Dedifferentiated amniotic fluid mesenchymal stem cell (primary cell): ENCODE data around the gene COPZ2.
"Not testable (repeated sequence)": the region's sequence is repeated elsewhere in the genome, so short reads cannot be mapped to it uniquely, and the experiment has no call there.

Source experiments
- DNase-seq: peaks from one replicate; pipeline ENCODE4 v3.0.0-alpha.2; 2016; ENCODE audit errors: extremely low spot score

Gene COPZ2

DNA sequence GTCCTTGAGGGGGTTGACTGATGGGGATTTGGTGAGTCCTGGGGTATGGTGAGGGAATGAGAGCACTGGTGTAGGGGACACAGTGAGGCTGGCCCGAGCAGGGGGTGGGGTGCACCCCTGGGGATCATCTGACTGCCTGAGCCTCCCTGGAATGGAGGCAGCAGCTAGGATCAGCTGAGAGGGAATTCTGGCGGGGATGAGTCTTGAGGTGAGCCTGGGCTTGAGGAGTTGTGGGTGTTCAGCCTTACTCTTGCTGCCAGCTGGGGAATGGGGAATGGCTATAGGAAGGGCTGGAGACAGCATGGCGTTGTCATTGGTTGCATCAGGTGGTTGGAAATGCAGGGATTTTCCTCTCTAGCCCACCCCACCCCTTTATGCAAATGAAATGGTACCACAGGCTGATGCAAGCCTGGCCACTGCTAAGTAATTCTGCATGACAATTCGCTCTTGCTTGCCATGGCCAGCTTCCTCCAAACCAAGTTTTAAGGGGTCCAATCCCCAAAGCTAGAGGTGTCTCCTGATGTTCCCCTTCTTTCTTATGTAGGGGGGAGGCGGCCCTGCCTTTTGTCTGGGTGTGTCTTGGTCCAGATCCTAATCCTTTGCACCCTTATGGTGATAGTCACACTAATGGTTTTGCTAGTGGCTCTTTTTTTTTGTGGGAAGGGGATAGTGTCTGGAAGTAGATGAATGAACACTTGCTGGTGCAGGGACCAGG lies 18.1 kb upstream of the COPZ2 start:
- peak; percentile 98 for DNase-seq

DNA sequence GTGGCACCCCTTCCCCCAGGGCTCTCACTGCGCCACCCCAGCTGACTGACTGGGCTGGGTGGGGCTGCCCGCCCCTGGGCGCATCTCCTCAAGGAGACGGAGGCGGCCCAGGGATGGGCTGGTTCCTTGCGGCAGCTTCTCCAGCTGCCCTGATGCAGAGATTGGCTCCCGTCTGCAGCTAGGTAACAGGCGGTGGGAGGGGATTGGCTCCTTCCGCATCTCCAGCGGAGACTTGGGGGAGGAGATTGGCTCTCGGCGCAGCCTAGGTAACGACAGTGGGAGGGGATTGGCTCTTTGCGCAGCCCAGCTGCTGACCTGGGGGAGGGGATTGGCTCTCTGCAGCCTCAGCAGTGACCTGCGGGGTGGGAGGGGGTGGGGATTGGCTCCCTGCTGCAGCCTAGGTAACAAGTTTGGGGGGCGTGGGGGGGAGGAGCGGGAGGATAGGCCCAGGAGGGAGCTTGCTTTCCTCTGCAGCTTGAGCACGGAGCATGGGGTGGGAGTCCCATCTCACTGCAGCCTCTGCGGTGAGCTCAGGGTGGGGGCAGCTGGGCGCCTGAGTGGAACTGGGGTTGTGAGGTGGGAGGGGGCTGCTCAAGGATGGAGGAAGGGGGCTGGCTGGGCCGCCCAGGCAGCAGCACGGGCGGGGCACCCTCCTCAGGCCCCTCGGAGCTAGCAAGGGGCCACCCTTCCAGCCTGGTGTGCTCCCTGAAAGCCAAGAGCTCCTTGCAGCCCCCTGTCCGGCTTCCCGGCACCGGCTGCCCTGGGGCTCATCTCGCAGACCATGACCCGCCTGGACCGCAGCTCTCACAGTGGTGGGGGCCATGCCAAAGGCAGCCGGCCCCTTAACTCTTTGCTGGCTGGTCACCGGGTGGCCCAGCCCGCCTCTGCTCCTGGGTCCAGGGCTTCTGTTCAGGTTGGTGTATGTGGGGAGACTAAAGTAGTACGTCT lies 16.9 kb upstream of the COPZ2 start:
- DNase-seq: peak; percentile 38

DNA sequence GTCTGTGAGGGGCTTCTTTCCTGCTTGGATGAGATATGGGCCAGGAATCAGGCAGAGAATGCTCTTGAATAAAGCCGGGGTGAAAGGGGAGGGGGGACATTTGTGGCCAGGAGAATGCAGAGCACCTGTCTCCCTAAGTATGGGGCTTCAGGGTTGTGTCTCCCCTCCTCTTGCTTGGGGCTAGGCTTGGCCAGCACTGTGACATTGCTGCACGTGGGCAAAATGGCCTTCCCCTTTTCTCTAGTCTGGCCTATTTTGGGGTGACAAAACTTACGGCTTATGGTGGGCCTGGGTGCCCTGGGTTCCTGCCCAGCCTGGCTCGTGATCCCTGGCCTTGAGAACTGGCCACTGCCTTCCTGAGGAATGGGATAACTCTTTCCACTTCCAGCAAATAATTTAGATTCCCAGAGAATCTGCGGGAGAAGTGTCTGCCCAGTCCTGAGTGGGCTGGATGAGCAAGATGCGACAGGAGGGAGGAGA lies 16.2 kb upstream of the COPZ2 start:
- no peak for DNase-seq

DNA sequence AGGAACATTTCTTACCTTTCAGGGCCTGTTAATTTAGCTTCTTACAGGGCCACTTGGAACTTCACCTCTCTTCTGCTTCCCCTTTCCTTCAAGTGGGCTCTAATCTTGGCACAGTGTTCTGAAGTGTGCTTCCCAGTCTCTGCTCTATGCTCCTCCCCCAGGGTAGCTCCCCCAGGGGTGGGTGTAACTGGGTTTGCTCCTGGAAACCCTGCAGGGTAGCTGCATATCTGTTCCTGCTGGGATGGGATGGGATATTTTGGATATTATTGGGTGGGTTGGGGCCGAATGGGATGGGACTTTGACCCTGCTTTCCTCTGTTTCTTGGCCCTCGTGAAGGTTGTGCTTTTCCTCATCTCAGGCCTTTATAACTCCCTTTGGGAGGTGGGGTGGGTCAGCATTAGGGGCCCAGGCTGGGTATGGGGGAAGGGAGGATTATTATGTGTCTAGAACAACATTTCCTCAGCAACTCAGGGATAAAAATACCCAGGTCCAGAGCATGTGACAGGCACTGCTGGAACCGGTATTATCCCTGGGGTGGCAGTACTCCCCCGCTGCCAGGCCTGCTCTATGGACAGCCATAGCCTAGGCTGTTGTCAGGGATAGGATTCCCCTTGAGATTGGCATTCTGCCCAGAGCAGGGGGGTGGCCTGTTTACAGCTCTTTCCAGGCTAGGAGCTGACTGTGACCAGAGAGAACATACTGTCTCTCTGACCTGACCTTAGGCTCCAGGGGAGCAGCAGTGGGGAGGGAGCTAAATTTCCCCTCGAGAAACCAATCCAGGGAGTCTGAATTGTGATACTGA lies 15.6 kb upstream of the COPZ2 start:
- DNase-seq: no peak

DNA sequence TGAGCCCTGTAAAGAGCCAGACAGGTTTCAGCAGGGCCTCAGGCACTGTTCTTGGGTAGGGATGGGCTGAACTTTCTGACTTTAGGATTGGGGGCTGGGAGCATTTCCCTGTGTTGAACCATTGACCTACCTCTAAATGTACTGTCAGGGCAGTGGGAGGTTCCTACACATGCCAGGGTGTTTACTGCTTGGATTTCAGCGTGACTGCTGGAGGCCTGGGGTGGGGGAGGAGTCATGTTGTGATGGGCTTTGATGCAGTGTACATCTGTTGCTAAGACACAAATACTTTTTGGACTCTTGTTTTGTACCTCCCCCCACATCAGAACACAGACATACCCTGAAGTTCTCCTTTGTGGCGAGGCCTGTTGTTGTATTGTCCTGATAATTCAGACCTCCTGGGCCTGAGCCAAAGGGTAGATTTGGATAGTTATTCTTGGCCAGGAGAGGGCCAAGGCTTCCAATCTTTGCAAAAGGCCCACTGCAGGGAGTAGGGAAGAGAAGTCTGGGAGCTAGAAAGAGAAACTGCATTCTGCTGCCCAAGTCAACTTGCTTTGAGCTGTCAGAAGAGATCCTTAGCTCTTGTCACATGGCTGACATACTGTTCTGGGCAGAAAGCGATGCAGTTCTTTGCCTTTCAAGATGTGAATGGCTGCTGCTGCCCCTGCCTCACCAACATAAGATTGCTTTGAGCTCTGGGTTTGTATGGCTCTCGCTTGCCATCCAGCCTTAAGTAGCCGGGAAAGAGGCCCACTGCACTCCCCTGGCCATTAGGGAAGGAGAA lies 14.3 kb upstream of the COPZ2 start:
- DNase-seq: peak; percentile 88

DNA sequence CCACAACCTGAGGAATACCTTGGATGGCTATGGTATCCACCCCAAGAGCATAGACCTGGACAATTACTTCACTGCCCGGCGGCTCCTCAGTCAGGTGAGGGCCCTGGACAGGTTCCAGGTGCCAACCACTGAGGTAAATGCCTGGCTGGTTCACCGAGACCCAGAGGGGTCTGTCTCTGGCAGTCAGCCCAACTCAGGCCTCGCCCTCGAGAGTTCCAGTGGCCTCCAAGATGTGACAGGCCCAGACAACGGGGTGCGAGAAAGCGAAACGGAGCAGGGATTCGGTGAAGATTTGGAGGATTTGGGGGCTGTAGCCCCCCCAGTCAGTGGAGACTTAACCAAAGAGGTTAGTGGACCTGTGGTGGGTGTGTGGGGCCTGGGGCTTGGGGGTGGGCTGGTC lies 13.7 kb upstream of the COPZ2 start:
- no peak for DNase-seq

DNA sequence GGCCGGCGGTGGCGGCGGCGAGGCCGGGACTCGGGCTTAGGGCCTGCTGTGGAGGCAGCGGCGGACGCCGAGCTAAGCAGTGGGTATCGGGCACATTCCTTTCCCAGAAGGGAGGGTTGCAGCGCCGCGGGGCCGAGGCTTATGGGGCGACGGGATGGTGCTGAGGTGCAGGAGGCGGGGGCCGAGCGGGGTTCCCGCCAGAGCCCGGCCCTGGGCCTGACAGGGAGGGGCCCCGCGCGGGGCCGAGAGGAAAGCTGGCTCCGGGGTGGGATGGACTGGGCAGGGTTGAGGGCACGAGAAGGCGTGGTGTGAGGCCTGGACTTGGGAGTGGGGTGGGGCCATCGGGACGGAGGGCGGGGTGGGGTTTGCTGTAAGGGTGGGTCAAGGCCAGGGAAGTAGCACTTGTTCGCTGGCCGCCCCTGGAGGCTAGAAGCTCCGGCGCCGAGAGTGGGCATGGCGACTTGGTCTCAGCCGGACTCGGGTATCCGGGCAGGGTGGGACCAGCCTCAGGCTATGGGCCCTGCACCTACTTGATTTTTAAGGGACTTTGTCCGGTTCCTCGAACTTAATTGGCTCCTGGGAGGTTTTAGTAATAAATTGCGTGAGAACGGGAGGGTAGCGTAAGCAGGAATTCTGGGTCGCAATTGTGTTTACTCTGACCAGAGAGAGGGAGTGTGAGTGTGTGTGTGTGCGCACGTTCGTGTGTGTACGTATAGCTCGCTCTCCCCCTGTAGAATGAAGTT lies 11.0 kb upstream of the COPZ2 start:
- DNase-seq: peak; percentile 82

DNA sequence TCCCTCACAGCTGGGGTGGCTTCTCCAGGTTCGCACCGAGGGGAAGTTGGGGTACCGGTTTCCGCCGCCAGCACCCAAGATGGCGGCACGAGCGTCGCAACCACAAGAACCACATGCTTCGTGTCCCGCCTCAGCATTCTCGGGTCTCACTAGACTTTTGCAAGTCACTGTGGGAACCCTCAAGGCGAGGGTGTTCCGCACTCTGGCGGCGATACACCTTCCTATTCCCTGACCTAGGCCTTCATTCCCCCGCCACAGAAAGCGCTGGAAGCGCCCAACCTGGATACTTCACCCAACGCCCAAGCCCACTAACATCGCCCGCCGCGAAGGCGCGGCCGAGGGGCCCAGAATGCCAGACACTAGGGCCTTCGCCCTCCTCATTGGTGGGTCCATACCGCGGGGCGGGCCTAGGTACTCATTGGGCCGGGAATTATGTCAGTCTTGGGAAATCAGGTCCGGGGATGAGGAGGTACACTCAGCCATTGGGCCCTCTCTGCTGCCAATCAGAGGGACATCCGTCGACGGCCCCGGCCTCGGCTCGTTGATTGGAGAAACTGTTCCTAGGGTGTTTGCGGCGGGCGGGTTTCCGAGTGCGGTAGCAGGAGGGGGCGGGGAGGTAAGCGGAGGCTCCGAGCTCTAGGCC lies 10.3 kb upstream of the COPZ2 start, which contains the start of gene NFE2L1:
TSS of gene NFE2L1 (plus strand) at position 619 of the 643 bp plus-strand sequence. CDS start 2,760 bp downstream, outside the sequence.
- peak; percentile 100 for DNase-seq

DNA sequence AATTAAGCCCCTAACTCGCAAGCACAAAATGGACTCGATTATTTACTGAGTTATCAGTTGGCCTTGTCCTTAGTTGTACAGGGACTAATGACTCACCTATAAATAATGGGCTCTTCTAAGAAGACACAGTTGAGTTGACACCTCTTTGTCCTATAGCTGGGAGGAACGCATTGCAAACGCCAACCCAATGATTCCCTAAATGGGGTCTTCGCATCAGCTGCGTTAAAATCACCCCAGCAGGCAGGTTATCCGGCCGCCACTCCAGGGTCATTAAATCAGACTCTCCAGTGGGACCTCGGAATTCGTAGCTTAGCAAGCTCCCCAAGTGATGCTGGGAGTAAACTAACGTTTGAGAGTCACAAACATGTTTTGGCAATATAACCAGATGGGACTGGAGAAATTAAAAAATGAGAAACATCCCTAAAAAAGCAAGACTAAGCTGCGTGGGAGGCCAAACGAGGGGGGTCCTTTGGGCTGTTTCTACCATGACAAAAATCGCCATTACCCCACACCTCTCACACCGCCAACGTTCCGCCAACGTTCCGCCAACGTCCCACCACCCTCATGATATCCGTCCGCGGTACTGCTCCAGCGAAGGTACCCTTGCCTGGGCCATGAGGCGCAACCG lies 9.6 kb upstream of the COPZ2 start:
- no peak for DNase-seq

DNA sequence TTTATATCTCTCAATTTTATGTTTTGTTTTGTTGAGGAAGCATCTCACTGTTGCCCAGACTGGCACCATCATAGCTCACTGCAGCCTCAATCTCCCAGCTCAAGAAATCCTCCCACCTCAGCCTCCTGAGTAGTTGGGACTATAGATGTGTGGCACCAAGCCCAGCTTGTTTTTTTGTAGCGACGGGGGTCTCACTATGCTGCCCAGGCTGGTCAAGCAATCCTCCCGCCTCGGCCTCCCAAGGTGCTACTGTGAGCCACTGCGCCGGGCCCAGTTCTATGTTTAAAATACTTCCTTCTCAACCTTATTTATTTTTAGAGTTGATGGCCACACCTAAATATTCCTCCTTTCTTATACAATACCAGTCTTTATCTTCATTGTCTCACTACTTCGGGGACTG lies 8.7 kb upstream of the COPZ2 start:
- DNase-seq: no peak

DNA sequence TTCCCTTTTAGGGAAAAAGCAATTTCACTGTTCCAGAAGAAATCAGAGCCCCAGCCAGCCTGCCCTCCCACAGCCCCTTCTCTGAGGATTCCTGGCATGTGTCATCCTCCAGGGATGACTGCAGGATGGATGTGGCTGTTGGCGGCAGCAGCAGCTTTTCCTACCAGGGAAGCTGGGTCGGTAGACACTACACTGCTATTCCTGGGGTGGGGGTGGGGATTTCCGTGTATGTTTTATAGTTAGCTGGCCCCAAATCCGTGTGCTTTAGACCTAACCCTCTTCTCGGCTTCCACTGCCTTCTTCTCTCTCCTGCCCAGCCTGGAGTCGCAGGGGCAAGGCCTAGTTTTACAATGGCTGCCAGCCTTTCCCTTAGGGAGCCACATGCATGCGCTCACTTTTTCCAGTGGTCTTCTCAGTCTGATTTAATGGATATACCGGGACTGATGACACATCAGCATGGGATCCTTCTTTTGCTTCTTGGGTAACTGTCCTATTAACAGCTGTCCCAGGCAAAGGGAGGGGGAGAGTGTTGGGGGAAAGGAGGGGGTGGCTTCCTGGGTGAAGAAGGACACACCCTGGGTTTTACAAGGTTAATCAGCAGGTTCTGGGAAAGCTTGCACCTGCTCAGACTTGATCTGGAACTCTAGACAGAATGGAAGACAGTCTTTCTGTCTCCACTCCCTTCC lies 7.9 kb upstream of the COPZ2 start:
- DNase-seq: no peak

DNA sequence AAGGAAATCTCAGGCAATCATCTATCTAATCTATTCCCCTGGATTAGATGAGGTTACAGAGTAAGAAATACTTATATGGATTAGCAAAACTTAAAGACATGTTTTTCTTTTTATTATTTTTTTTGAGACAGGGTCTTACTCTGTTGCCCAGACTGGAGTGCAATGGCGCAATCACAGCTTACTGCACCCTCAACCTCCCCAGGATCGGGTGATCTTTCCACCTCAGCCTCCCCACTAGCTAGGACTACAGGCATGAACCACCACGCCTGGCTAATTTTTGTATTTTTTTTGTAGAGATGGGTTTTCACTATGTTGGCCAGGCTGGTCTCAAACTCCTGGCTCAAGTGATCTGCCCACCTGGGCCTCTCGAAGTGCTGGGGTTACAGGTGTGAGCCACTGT lies 7.3 kb upstream of the COPZ2 start:
- DNase-seq: no peak

DNA sequence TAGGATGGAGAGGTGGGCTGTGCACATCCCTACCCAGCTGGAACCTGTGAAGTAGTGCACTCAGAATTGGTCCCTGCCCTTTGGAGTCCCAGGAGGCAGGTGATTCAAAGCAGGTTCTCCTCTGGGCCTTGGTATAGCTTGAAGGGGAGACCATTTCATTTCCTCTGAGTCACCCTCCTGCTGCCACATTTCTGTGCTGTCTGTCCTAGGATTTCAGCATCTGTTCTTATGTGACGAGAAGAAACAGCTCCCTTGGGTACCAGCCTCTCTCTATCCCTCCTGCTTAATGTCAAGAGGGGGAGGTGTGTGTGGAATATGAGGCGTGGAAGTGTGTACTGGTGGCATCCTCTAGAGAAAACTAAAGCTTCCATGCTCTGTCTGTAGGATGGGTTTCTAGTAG lies 5.6 kb upstream of the COPZ2 start:
- DNase-seq: no peak

DNA sequence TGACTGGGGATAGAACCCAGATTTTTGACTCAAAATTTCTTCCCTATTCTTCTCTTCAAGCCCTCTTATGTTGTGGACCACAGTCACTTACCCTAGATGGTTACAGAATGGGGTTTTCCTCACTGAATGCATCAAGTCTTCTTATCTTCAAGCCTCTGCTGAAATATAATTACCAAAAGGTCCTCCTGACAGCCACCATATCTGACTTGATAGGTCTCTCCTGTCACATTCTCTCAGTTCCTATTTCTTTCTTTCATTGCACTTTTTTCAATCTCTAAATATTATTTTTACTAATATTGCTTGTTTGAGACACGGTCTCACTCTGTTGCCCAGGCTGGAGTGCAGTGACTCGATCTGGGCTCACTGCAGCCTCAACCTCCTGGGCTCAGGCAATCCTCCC lies 1.1 kb upstream of the COPZ2 start:
- DNase-seq: no peak

DNA sequence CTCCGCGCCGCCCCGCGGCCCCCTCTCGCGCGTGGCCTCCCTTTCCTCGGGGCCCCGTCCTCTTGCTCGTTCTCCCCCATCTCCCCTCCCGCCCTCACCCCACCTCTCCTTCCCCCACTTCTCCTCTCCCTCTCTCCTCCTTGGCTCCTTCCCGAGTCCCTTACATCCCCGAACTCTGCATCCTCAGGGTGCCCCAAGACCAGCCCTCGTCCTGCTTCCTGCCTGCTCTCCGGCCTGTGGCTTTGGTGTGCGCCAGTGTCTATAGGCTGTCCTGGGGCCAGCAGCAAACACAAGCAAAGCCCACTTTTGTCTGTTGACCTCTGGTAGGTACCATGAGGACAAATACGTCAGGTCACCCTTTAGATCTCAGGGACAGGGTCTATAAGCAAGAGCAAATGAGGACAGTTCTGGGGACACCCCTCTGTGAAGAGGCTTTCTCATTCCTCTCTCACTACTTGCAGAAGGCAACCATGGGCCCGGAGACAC lies 284 bp upstream of the COPZ2 start:
- no peak for DNase-seq

DNA sequence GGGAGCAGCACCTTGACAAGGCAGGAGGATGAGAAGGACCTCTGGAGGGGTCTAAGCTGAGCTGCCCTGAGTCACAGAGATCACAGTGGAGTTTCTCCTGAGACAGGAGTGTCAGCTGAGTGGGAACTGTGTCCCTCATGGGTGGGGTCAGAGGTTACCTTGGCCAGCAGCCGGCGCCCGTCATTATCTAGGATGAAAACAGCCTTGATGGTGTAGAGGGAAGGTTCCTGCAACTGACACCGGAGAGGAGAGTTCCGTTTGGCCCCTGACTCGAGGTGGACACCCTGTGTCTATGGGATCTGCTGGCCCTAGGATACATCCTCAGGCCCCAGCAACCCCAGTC lies 933 bp downstream of the COPZ2 start:
- DNase-seq: no peak

DNA sequence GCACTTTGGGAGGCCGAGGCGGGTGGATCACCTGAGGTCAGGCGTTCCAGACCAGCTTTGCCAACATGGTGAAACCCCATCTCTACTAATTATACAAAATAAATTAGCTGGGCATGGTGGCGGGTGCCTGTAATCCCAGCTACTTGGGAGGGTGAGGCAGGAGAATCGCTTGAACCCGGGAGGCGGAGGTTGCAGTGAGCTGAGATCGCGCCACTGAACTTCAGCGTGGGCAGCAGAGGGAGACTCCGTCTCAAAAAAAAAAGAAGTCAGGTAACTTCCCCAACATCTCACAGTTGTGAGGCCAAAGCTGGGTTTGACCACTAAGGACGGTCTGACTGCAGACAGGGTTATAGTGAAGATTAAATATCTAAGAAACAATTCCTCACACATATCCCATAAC lies 2.9 kb downstream of the COPZ2 start:
- DNase-seq: not testable (repeated sequence)

DNA sequence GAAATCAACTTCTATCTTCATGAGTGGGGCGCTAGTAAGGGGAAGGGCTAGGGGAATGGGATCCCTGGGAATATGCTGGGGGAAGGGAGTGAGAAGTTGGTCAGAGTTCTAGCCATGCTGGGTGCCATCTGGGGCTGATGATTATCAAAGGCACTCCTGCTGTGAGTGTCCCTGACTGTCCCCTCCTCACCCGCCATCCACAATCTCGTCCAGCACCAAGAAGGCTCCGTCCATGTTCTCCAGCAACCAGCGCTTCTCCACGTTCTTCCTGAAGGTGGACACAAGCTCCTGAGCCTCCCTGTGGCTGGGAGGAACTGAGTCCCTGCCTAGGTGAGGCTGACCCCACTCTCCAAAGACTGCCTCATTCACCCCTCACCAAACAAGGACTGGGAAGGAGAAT lies 5.6 kb downstream of the COPZ2 start:
- DNase-seq: no peak

DNA sequence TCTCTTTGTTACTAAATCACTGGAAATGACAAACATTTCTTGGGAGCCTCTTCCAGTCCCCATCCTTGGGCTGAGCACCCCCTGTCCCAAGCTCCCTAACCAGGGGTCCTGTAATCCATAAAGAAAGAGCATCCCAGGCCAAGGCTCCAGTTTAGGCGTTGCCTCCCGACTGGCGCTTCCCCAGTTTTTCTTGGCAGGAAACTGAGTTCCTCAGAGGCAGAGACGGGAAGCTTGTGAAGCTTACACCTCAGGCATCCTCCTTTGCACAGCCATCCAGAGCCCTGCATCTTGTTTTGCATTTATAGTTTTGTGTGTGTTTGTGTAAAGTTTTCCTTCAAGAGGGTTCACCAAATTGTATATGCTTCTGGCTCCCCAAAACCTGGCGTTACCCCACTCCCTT lies 7.1 kb downstream of the COPZ2 start:
- DNase-seq: no peak
